CD4-positive, alpha-beta T cell treated with Interleukin-17A for 1 hour (primary cell): ENCODE data around the gene SLC17A8.
A peak's percentile ranks its signal among the peaks of the same experiment; 100 is the strongest.
"Not testable (repeated sequence)": the region's sequence is repeated elsewhere in the genome, so short reads cannot be mapped to it uniquely, and the experiment has no call there.

ENCODE experiments used
- DNase-seq: peaks from one replicate; pipeline ENCODE4 v3.0.0-alpha.2; 2020

SLC17A8 gene

GRCh38 chr12:100372853-100373640, 16.2 kb downstream of the SLC17A8 start:
- DNase-seq = no peak

- DNase-seq = no peak
These were observed 18.3 kb downstream of the SLC17A8 start for GRCh38 chr12:100375038-100375735.

GRCh38 chr12:100376161-100376560, 19.3 kb downstream of the SLC17A8 start:
- no peak for DNase-seq

- DNase-seq = no peak
These were observed 24.5 kb downstream of the SLC17A8 start for GRCh38 chr12:100381379-100381778.

GRCh38 chr12:100382338-100382737, 25.5 kb downstream of the SLC17A8 start:
- DNase-seq = no peak

- DNase-seq = no peak
These were observed 27.0 kb downstream of the SLC17A8 start for GRCh38 chr12:100383586-100384558.

- no peak for DNase-seq
These were observed 27.7 kb downstream of the SLC17A8 start for GRCh38 chr12:100384559-100384935.

GRCh38 chr12:100388382-100388781, 31.5 kb downstream of the SLC17A8 start:
- no peak for DNase-seq

GRCh38 chr12:100391856-100392255, 35.0 kb downstream of the SLC17A8 start:
- DNase-seq = no peak

- DNase-seq = no peak
These were observed 36.3 kb downstream of the SLC17A8 start for GRCh38 chr12:100393200-100393599.

GRCh38 chr12:100395811-100396210, 38.9 kb downstream of the SLC17A8 start:
- no peak for DNase-seq

GRCh38 chr12:100398307-100398706, 41.4 kb downstream of the SLC17A8 start:
- no peak for DNase-seq

GRCh38 chr12:100399095-100399494, 42.2 kb downstream of the SLC17A8 start:
- DNase-seq = no peak

- DNase-seq = no peak
These were observed 44.8 kb downstream of the SLC17A8 start for GRCh38 chr12:100401660-100402059.

GRCh38 chr12:100402763-100403162, 45.9 kb downstream of the SLC17A8 start:
- no peak for DNase-seq

- DNase-seq = no peak
These were observed 46.6 kb downstream of the SLC17A8 start for GRCh38 chr12:100403446-100403845.

GRCh38 chr12:100404769-100405407, 48.0 kb downstream of the SLC17A8 start:
- DNase-seq = peak; percentile 9

- no peak for DNase-seq
These were observed 56.1 kb downstream of the SLC17A8 start for GRCh38 chr12:100413001-100413400.

GRCh38 chr12:100414739-100415138, 57.9 kb downstream of the SLC17A8 start:
- DNase-seq = no peak

- no peak for DNase-seq
These were observed 65.8 kb downstream of the SLC17A8 start for GRCh38 chr12:100422646-100423045.

GRCh38 chr12:100426145-100426544, 69.3 kb downstream of the SLC17A8 start:
- no peak for DNase-seq

GRCh38 chr12:100427078-100427477, 70.2 kb downstream of the SLC17A8 start:
- no peak for DNase-seq

- not testable (repeated sequence) for DNase-seq
These were observed 73.4 kb downstream of the SLC17A8 start for GRCh38 chr12:100430251-100430650.
